GM12878 (cell line): ENCODE data around the gene ABL1.

Experiments
- CTCF ChIP-seq, 3 experiments: IDR thresholded peaks in 2 of 3; conservative IDR thresholded peaks in 1 of 3; 2 replicates each; pipeline ENCODE4 v1.5.1; 2011; ENCODE audit warnings: low read depth in 3 of 3, low read length in 3 of 3, mild to moderate bottlenecking in 3 of 3, control low read depth in 2 of 3, moderate library complexity in 2 of 3, inconsistent platforms in 1 of 3, mixed read lengths in 1 of 3; ENCODE audit not compliant: control insufficient read depth in 2 of 3, insufficient read depth in 1 of 3; ENCODE audit errors: extremely low read depth in 1 of 3
- JUND ChIP-seq: IDR thresholded peaks from 2 replicates; pipeline ENCODE4 v1.6.1; 2012; ENCODE audit warnings: low read depth, mild to moderate bottlenecking, low read length, improper control_type of control experiment, moderate library complexity
- POLR2A ChIP-seq: IDR thresholded peaks from 2 replicates; pipeline ENCODE4 v1.6.1; 2011; ENCODE audit warnings: low read depth, mild to moderate bottlenecking, low read length

GRCh38 chr9:130920762-130921299 is 85.8 kb downstream of the ABL1 start:
- TF ChIP-seq JUND (no peak), POLR2A (no peak), CTCF (IDR thresholded peaks at IDR 0.05 in 2 of 3, conservative IDR thresholded peaks at IDR 0.05 in 1 of 3; ENCODE audit: control insufficient read depth in 2 of 3, extremely low read depth in 1 of 3, insufficient read depth in 1 of 3, low read depth in 3 of 3, low read length in 3 of 3) (no peak)
